CD4-positive, alpha-beta T cell treated with Interferon alpha-2 for 1 hour (primary cell): ENCODE measurements around the gene PPP4R4.

Experiments used
- DNase-seq, 2 donors: peaks; one replicate each; pipeline ENCODE4 v3.0.0-alpha.2; 2020 to 2022

The PPP4R4 gene

GRCh38 chr14:94310248-94310647, 136.1 kb downstream of the PPP4R4 start:
- DNase-seq: no peak

- DNase-seq: no peak
These were observed 138.5 kb downstream of the PPP4R4 start for GRCh38 chr14:94312481-94313246.

GRCh38 chr14:94313991-94314655, 140.0 kb downstream of the PPP4R4 start:
- no peak for DNase-seq

GRCh38 chr14:94314890-94315289, 140.8 kb downstream of the PPP4R4 start:
- DNase-seq: no peak

GRCh38 chr14:94316692-94317091, 142.6 kb downstream of the PPP4R4 start:
- no peak for DNase-seq

- no peak for DNase-seq
These were observed 143.1 kb downstream of the PPP4R4 start for GRCh38 chr14:94317259-94317658.

GRCh38 chr14:94320243-94320642, 146.1 kb downstream of the PPP4R4 start:
- no peak for DNase-seq

- DNase-seq: no peak
These were observed 147.5 kb downstream of the PPP4R4 start for GRCh38 chr14:94321421-94322271.

GRCh38 chr14:94322648-94323570, 148.8 kb downstream of the PPP4R4 start, which contains the start of gene SERPINA6:
TSS of gene SERPINA6 (minus strand) at chr14:94323336. CDS start at chr14:94314648, 8,688 bp downstream.
- no peak for DNase-seq

GRCh38 chr14:94328196-94328595, 154.1 kb downstream of the PPP4R4 start:
- no peak for DNase-seq
